ENCODE results near the gene TAS1R2. TPM values are rescaled to one million over a fixed set of nuclear protein-coding genes. Genes with fewer than 3 reads are reported as not detected.

Gene TAS1R2
- total and polyA plus RNA-seq, 9 of the 15 experiments (the other 6 are each of a cell fraction or from before 2014, with no cell fraction given): not detected

- TF ChIP-seq KDM1A (IDR thresholded peaks at IDR 0.05) (peak; percentile 43 to 70), PPARD (CRISPR knock-in tag; IDR thresholded peaks at IDR 0.05) (no peak), MYNN (IDR thresholded peaks at IDR 0.05) (no peak), MYNN (CRISPR knock-in tag; IDR thresholded peaks at IDR 0.05) (no peak), ZNF175 (CRISPR knock-in tag; IDR thresholded peaks at IDR 0.05; ENCODE audit: low read depth) (peak; percentile 37; the same call in 1 of the 2 replicates), SRSF9 (IDR thresholded peaks at IDR 0.05; ENCODE audit: borderline replicate concordance, low read depth, low read length) (no peak), CBX8 (IDR thresholded peaks at IDR 0.05; ENCODE audit: borderline replicate concordance, extremely low read depth, low read depth, low read length, poor library complexity, severe bottlenecking) (no peak), HINFP (tag; conservative IDR thresholded peaks at IDR 0.05; ENCODE audit: low read depth) (no peak), DLX4 (CRISPR knock-in tag; IDR thresholded peaks at IDR 0.05) (no peak), SNAPC5 (CRISPR knock-in tag; IDR thresholded peaks at IDR 0.05) (no peak), EP300 (IDR thresholded peaks at IDR 0.05; ENCODE audit: low read length) (peak; percentile 82), ZSCAN29 (IDR thresholded peaks at IDR 0.05) (no peak), ZNF445 (CRISPR knock-in tag; IDR thresholded peaks at IDR 0.05; ENCODE audit: low read depth) (no peak), PRMT5 (CRISPR knock-in tag; IDR thresholded peaks at IDR 0.05) (no peak), ZNF143 (CRISPR knock-in tag; IDR thresholded peaks at IDR 0.05) (no peak), ESRRB (CRISPR knock-in tag; IDR thresholded peaks at IDR 0.05; ENCODE audit: borderline replicate concordance) (no peak), SMAD2 (IDR thresholded peaks at IDR 0.05; ENCODE audit: low read depth, low read length) (no peak), ZNF766 (CRISPR knock-in tag; conservative IDR thresholded peaks at IDR 0.05) (no peak), RBM34 (IDR thresholded peaks at IDR 0.05; ENCODE audit: borderline replicate concordance, insufficient read depth, low read length) (no peak), HMGN3 (IDR thresholded peaks at IDR 0.05; ENCODE audit: borderline replicate concordance, extremely low read depth, insufficient read length, low read depth, low read length) (no peak), SMARCA4 (IDR thresholded peaks at IDR 0.05) (peak; percentile 74), MAFG (tag; conservative IDR thresholded peaks at IDR 0.05) (no peak), MXD1 (CRISPR knock-in tag; IDR thresholded peaks at IDR 0.05; ENCODE audit: borderline replicate concordance, poor library complexity, severe bottlenecking) (no peak), ZFP30 (CRISPR knock-in tag; IDR thresholded peaks at IDR 0.05; ENCODE audit: borderline replicate concordance) (no peak), ZNF449 (CRISPR knock-in tag; IDR thresholded peaks at IDR 0.05) (no peak)
Measured at GRCh38 chr1:18807334-18808063, 52.0 kb downstream of the TAS1R2 start (continued).
